ENCODE results near the gene NTN4. TPM values are rescaled to one million over a fixed set of nuclear protein-coding genes. Genes with fewer than 3 reads are reported as not detected.

NTN4 gene
- total RNA-seq, 1 experiment from 2014 or later = 0.17 TPM

- no peak for DNase-seq
- whole genome bisulfite sequencing (ENCODE audit: extremely low coverage, insufficient read length, low lambda C conversion rate) = no CpG with 5 or more reads among the region's 5 CpGs
- H3K4ac ChIP-seq (ENCODE audit: low read depth, low read length) = no peak overlapping the region
These were observed 163.7 kb downstream of the NTN4 start for GRCh38 chr12:95626854-95627253.

More at GRCh38 chr12:95626854-95627253, 163.7 kb downstream of the NTN4 start:
- H3K18ac ChIP-seq (ENCODE audit: insufficient read length, low read depth, low read length) = no peak overlapping the region
- H3K79me1 ChIP-seq (ENCODE audit: insufficient read depth, low read depth, low read length, poor library complexity, severe bottlenecking) = no peaks in the 10 kb centered on the region
- no peaks in the 10 kb centered on the region; the same call in 1 of the 2 replicates for H3K4me1 ChIP-seq (ENCODE audit: insufficient read depth, low read length)
- H4K5ac ChIP-seq (ENCODE audit: insufficient read length, low read depth, low read length) = no peak overlapping the region
- Mint-ChIP-seq H3K27me3 (ENCODE audit: low read depth) (no peaks in the 10 kb centered on the region), H3K36me3 (ENCODE audit: insufficient read depth in 1 of 3, low read depth in 3 of 3) (no peaks in the 10 kb centered on the region), H3K4me1 (peaks cover 16 to 21% of the 10 kb centered on the region in 2 experiments), H3K4me3 (no peak overlapping the region), H3K9me3 (no peaks in the 10 kb centered on the region), H3K27ac (no peak overlapping the region)
- no peak overlapping the region for H2BK12ac ChIP-seq (ENCODE audit: insufficient read length, low read depth, low read length)
- H3K9ac ChIP-seq (ENCODE audit: extremely low read depth, insufficient read length, low read length) = no peak overlapping the region
- H2BK120ac ChIP-seq (ENCODE audit: low read depth, low read length, poor library complexity, severe bottlenecking) = no peak overlapping the region
- no peaks in the 10 kb centered on the region for H3K23me2 ChIP-seq (ENCODE audit: insufficient read length, low read depth, low read length, poor library complexity, severe bottlenecking)
- no peak overlapping the region for H3K4me2 ChIP-seq (ENCODE audit: insufficient read depth, insufficient read length, low read length)
- no peaks in the 10 kb centered on the region for H3K9me3 ChIP-seq (ENCODE audit: control insufficient read depth, low read depth, low read length)
- no peak overlapping the region for H2AFZ ChIP-seq (ENCODE audit: low read length)
- no peaks in the 10 kb centered on the region for H3K27me3 ChIP-seq (ENCODE audit: insufficient read depth, low read length)
- no peak overlapping the region for H2BK20ac ChIP-seq (ENCODE audit: low read depth, low read length, poor library complexity, severe bottlenecking)
- no peak overlapping the region for H3K23ac ChIP-seq (ENCODE audit: insufficient read length, low read depth, low read length)
- no peaks in the 10 kb centered on the region for H3K79me2 ChIP-seq (ENCODE audit: insufficient read depth, low read length)
- no peak overlapping the region for H3K56ac ChIP-seq (ENCODE audit: insufficient read length, low read depth, low read length)
- no peak overlapping the region for H2BK15ac ChIP-seq (ENCODE audit: low read depth, low read length)
- no peak for TF ChIP-seq CTCF (conservative IDR thresholded peaks at IDR 0.05)
- no peak overlapping the region for H3K27ac ChIP-seq (ENCODE audit: insufficient read length, low read depth, low read length)
- no peak overlapping the region for H3K14ac ChIP-seq (ENCODE audit: insufficient read depth, low read length)
- no peak overlapping the region for H2BK5ac ChIP-seq (ENCODE audit: insufficient read length, low read length)
- H4K8ac ChIP-seq (replicated peaks; ENCODE audit: insufficient read length, low read depth, low read length) = no peak overlapping the region
- no peak overlapping the region for H2AK5ac ChIP-seq (ENCODE audit: insufficient read length, low read length)
- no peak overlapping the region for H4K91ac ChIP-seq (ENCODE audit: insufficient read length, low read depth, low read length)
- no peak overlapping the region for H3T11ph ChIP-seq (ENCODE audit: low read length)
- no peaks in the 10 kb centered on the region for H4K20me1 ChIP-seq (ENCODE audit: control insufficient read depth, insufficient read depth, insufficient read length)
